ENCODE data around the gene TTYH3.

TTYH3 gene

DNA sequence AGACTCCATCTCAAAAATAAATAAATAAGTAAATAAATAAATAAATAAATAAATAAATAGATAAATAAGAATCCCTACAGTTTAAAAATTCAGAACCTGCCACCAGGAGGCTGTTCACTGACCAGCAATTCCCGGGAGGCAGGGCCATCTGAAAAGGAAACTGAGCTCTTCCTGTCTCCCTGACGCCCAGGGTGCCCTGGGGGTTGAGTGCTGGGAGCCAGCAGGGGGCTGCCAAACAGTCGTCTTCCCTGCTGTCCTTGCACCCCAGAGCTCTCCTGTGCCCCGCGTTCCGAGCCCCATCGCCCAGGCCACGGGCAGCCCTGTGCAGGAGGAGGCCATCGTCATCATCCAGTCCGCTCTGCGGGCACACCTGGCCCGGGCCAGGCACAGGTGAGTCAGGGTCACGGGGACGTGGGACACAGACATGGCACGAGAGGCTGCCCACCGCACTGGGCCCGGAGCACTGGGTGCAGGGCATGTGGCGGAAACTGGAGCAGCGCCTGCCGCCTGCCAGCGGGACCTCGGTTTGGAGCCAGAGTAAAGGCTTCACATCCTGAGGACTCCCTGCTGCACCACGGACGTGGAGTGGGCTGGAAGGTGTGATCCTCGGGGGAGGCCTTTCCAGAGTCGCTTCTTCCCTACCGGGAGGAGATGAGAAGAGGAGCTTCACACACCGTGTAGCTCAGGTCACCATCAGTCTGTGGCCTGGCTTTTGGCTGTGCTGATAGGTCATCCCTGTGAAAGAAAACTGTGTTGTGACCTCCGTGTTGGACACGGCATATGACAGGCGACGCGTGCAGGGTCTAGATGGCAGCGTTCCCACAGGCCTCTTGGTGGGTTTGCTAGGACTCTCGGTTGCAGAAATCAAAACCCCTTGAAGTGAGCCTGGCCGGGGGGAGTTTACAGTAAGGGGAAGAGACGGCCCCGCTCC is 25.9 kb upstream of the TTYH3 start:
- no peak overlapping the region for H3K27ac ChIP-seq (ENCODE audit: poor library complexity, severe bottlenecking)
- H3K9me3 ChIP-seq (ENCODE audit: severe bottlenecking) = no peaks in the 10 kb centered on the region
- ATAC-seq (ENCODE audit: low read depth) = no peak
- H3K4me3 ChIP-seq (ENCODE audit: severe bottlenecking) = no peak overlapping the region
- H3K4me1 ChIP-seq (ENCODE audit: insufficient read depth, poor library complexity, severe bottlenecking) = no peaks in the 10 kb centered on the region
- DNase-seq (ENCODE audit: low spot score) = no peak
- no peaks in the 10 kb centered on the region for H3K27me3 ChIP-seq (ENCODE audit: insufficient read depth, poor library complexity, severe bottlenecking)
- TF ChIP-seq, protein P1, sequence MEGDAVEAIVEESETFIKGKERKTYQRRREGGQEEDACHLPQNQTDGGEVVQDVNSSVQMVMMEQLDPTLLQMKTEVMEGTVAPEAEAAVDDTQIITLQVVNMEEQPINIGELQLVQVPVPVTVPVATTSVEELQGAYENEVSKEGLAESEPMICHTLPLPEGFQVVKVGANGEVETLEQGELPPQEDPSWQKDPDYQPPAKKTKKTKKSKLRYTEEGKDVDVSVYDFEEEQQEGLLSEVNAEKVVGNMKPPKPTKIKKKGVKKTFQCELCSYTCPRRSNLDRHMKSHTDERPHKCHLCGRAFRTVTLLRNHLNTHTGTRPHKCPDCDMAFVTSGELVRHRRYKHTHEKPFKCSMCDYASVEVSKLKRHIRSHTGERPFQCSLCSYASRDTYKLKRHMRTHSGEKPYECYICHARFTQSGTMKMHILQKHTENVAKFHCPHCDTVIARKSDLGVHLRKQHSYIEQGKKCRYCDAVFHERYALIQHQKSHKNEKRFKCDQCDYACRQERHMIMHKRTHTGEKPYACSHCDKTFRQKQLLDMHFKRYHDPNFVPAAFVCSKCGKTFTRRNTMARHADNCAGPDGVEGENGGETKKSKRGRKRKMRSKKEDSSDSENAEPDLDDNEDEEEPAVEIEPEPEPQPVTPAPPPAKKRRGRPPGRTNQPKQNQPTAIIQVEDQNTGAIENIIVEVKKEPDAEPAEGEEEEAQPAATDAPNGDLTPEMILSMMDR (IDR thresholded peaks at IDR 0.05; ENCODE audit: poor library complexity, severe bottlenecking) = no peak
- H3K36me3 ChIP-seq (ENCODE audit: low read depth) = no peaks in the 10 kb centered on the region

DNA sequence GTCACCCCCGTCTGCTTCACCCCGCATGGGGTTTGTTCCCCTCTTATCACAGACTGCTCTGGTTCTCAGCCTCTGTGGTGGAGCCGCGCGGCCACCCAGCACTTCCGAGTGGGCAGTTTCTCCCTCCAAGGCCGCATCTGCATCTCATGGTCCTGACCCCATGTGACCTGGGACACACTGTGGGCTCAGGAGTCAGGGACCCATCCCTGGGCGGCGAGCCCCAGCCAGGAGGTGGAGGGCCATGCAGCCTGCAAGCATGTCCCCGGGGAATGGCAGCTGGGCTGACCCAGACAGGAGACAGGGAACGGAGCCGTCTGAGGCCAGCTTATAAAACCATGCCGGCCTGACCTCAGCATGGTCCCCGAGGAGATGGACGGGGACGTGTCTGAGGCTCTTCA is 25.2 kb upstream of the TTYH3 start:
- TF ChIP-seq, protein P1 (IDR thresholded peaks at IDR 0.05; ENCODE audit: poor library complexity, severe bottlenecking) = no peak

DNA sequence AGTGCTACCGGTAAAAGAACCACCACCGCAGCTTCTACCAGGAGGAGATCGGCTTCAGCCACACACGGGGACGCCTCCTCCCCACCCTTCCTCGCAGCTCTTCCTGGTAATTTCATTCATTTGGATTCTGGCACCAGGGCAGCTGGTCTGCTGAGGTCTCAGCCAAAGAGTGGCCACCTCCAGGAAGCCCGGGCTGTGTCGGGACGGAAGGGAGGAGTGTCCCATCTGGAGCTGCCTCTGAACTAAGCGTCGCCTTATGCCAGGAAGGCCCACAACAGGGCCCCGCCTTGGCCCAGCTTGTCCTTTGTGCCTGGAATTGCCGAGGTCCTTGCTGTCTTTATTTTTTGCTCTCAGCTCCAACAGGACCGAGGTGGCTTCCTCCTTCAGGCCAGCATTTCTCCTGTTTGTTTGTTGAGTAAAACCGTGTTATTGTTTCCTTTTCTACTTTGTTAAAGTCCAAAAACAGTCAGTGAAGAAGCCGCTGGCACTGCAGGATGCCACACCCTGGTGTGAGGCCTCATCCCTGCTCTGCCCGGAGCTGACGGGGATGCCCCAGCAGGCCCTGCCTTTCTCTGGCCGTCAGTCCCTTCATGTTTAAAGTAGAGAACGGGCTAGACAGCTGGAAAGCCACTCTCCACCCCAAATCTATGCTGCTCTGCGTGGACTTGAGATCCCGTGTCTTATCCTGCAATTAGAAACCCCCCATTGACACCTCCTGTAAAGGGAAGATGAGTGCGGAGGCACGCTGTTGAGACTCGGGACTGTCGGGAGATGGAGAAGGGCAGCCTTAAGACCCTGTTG is 24.5 kb upstream of the TTYH3 start:
- Histone ChIP-seq H3K4me1 (ENCODE audit: insufficient read depth, poor library complexity, severe bottlenecking) (no peaks in the 10 kb centered on the region), H3K27ac (ENCODE audit: poor library complexity, severe bottlenecking) (no peak overlapping the region), H3K4me3 (ENCODE audit: severe bottlenecking) (no peak overlapping the region), H3K9me3 (ENCODE audit: severe bottlenecking) (no peaks in the 10 kb centered on the region), H3K27me3 (ENCODE audit: insufficient read depth, poor library complexity, severe bottlenecking) (no peaks in the 10 kb centered on the region), H3K36me3 (ENCODE audit: low read depth) (no peaks in the 10 kb centered on the region)
- TF ChIP-seq, protein P1 (IDR thresholded peaks at IDR 0.05; ENCODE audit: poor library complexity, severe bottlenecking) = no peak
- no peak for DNase-seq (ENCODE audit: low spot score)
- ATAC-seq (ENCODE audit: low read depth) = no peak

More for the DNA sequence above, 25.2 kb upstream of the TTYH3 start:
- no peaks in the 10 kb centered on the region for H3K9me3 ChIP-seq (ENCODE audit: severe bottlenecking)
- no peak overlapping the region for H3K27ac ChIP-seq (ENCODE audit: poor library complexity, severe bottlenecking)
- H3K36me3 ChIP-seq (ENCODE audit: low read depth) = no peaks in the 10 kb centered on the region
- DNase-seq (ENCODE audit: low spot score) = no peak
- ATAC-seq (ENCODE audit: low read depth) = no peak
- H3K27me3 ChIP-seq (ENCODE audit: insufficient read depth, poor library complexity, severe bottlenecking) = no peaks in the 10 kb centered on the region
- H3K4me1 ChIP-seq (ENCODE audit: insufficient read depth, poor library complexity, severe bottlenecking) = no peaks in the 10 kb centered on the region
- no peak overlapping the region for H3K4me3 ChIP-seq (ENCODE audit: severe bottlenecking)

DNA sequence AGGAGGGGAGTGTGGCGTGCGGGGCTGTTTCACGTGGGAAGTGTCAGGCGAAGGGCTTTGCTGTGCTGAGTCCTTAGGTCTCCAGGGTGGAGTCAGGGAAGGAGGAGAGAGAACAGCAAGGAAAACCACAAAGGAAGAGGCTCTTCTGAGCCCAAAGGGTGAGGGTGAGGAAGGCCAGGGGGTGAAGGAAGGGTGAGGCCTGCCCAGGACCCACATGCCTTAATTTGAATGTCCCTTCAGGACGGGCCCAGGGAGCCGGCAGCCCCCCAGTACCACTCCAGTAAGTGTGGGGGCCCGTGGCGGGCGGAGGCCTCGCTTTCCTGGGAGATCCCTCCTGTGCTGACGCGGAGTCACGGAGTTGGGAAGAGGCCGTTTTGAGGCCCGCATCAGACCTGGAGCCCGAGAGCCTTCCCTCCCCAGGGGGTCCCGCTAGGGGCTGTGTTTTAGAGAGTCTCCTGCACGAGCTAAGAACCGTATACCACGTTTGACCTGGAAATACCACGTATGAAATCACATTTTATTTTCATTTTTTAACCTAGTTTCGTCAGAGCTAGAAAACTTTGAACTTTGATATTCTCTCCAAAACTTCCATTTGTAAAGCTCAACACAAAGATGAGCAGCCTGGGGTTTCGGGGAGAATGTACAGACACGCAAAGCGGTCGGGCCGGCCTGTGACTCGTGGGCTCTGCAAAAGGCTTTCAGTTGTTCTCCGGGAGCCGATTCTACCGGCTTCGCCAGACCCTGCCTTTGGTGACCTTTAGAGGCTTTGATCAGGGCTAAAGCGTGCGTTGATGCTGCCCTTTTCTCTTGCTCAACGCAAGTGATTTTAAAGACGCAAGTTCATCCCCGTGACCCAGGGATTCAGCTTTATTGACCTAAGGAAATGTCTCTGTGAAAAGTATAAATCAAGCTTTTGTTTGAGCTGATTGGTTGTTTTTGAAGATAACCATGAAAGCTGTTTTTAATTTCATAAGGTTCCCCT is 23.6 kb upstream of the TTYH3 start:
- no peak for ATAC-seq (ENCODE audit: low read depth)
- no peaks in the 10 kb centered on the region for H3K36me3 ChIP-seq (ENCODE audit: low read depth)
- TF ChIP-seq, protein P1 (IDR thresholded peaks at IDR 0.05; ENCODE audit: poor library complexity, severe bottlenecking) = no peak
- no peak overlapping the region for H3K27ac ChIP-seq (ENCODE audit: poor library complexity, severe bottlenecking)
- no peaks in the 10 kb centered on the region for H3K4me1 ChIP-seq (ENCODE audit: insufficient read depth, poor library complexity, severe bottlenecking)
- H3K9me3 ChIP-seq (ENCODE audit: severe bottlenecking) = no peaks in the 10 kb centered on the region
- DNase-seq (ENCODE audit: low spot score) = no peak
- H3K4me3 ChIP-seq (ENCODE audit: severe bottlenecking) = no peak overlapping the region
- no peaks in the 10 kb centered on the region for H3K27me3 ChIP-seq (ENCODE audit: insufficient read depth, poor library complexity, severe bottlenecking)
